Endodermal cell (in vitro differentiated cells): ENCODE results near the gene ANXA3. TPM values are rescaled to one million over a fixed set of nuclear protein-coding genes. Genes with fewer than 3 reads are reported as not detected.

ENCODE experiments used
- DNase-seq: peaks from one replicate; pipeline ENCODE4 v3.0.0-alpha.2; 2017
- H3K27ac ChIP-seq: 2 replicates; pipeline ENCODE4 v1.5.1; 2013; ENCODE audit warnings: mild to moderate bottlenecking, low read depth, low read length, moderate library complexity
- H3K27me3 ChIP-seq: 2 replicates; pipeline ENCODE4 v1.6.1; 2013; ENCODE audit warnings: mild to moderate bottlenecking, low read length, moderate library complexity; ENCODE audit not compliant: insufficient read depth, control insufficient read depth, poor library complexity, severe bottlenecking
- H3K36me3 ChIP-seq: 2 replicates; pipeline ENCODE4 v1.7.0; 2013; ENCODE audit warnings: mild to moderate bottlenecking, low read length, moderate library complexity; ENCODE audit not compliant: control insufficient read depth, insufficient read depth
- H3K4me1 ChIP-seq: one replicate; pipeline ENCODE4 v1.7.0; 2013; ENCODE audit warnings: low read length; ENCODE audit not compliant: control insufficient read depth, insufficient read depth
- H3K4me3 ChIP-seq: 2 replicates; pipeline ENCODE4 v1.5.1; 2013; ENCODE audit warnings: mild to moderate bottlenecking, low read length, moderate library complexity
- H3K9ac ChIP-seq: 2 replicates; pipeline ENCODE4 v1.6.1; 2013; ENCODE audit warnings: mild to moderate bottlenecking, low read length, moderate library complexity; ENCODE audit not compliant: poor library complexity, severe bottlenecking; ENCODE audit errors: extremely low read depth
- H3K9me3 ChIP-seq: 2 replicates; pipeline ENCODE4 v1.6.1; 2013; ENCODE audit warnings: mild to moderate bottlenecking, low read length, moderate library complexity; ENCODE audit not compliant: control insufficient read depth
- H3K27ac Mint-ChIP-seq: 2 replicates; pipeline ENCODE4 v1.8.0; 2020; ENCODE audit warnings: mixed read lengths
- H3K27me3 Mint-ChIP-seq: 2 replicates; pipeline ENCODE4 v1.8.0; 2021; ENCODE audit warnings: mild to moderate bottlenecking, mixed read lengths; ENCODE audit not compliant: insufficient read depth
- H3K36me3 Mint-ChIP-seq: 2 replicates; pipeline ENCODE4 v1.8.0; 2020; ENCODE audit warnings: low read depth, mixed read lengths
- H3K4me1 Mint-ChIP-seq: 2 replicates; pipeline ENCODE4 v1.8.0; 2020; ENCODE audit warnings: mixed read lengths
- H3K4me3 Mint-ChIP-seq: 2 replicates; pipeline ENCODE4 v1.8.0; 2020; ENCODE audit warnings: mild to moderate bottlenecking, moderate library complexity, mixed read lengths
- H3K9me3 Mint-ChIP-seq: 2 replicates; pipeline ENCODE4 v1.8.0; 2020; ENCODE audit warnings: mild to moderate bottlenecking, mixed read lengths
- CTCF ChIP-seq: fragments of 200-600 bp; sonication (generic); conservative IDR thresholded peaks from 2 replicates; pipeline ENCODE4 v1.5.0; 2021; ENCODE audit warnings: antibody characterized with exemption, mild to moderate bottlenecking
- WGBS, 2 experiments: methylation state at CpG; one replicate each; pipeline versions ENCODE4 v1.1.5 to v1.1.7; 2013; ENCODE audit warnings: missing lambda C conversion rate in 2 of 2, mixed read lengths in 1 of 2; ENCODE audit not compliant: insufficient coverage in 1 of 2, insufficient read length in 1 of 2; 5-methylcytosine and 5-hydroxymethylcytosine counted together
- total RNA-seq, 2 donors: library from RNA; stranded (reverse); fragmentation: NEBNext Ultra II Directional in 1 of 2; extraction: Animal tissue kit (Norgen Biotek cat#: 25700) in 1 of 2; gene quantifications; 2 replicates in 1 of 2; 3 replicates in 1 of 2; pipeline ENCODE4 v1.2.1, GENCODE V29; 2021

Gene ANXA3
- total RNA-seq, 2 donors from 2014 or later, result 25.5 to 43.9 TPM

- H3K27ac Mint-ChIP-seq, result no peak overlapping the region
- peaks cover 44% of the 10 kb centered on the region for H3K36me3 Mint-ChIP-seq
- no peaks in the 10 kb centered on the region for H3K9me3 Mint-ChIP-seq
- no peak for DNase-seq
- Histone ChIP-seq H3K4me3 (no peak overlapping the region), H3K4me1 (no peaks in the 10 kb centered on the region), H3K9ac (no peak overlapping the region), H3K36me3 (peaks cover 92% of the 10 kb centered on the region), H3K27ac (no peak overlapping the region), H3K27me3 (no peaks in the 10 kb centered on the region), H3K9me3 (no peaks in the 10 kb centered on the region)
- no peak overlapping the region for H3K4me3 Mint-ChIP-seq
- H3K27me3 Mint-ChIP-seq, result no peaks in the 10 kb centered on the region
- H3K4me1 Mint-ChIP-seq, result peaks cover 4% of the 10 kb centered on the region
- no peak for TF ChIP-seq CTCF
- 92 to 97% methylated on average over 4 of the region's 4 CpGs for WGBS, 2 experiments
These were observed 47.6 kb downstream of the ANXA3 start for GRCh38 chr4:78599147-78599546.

DNA sequence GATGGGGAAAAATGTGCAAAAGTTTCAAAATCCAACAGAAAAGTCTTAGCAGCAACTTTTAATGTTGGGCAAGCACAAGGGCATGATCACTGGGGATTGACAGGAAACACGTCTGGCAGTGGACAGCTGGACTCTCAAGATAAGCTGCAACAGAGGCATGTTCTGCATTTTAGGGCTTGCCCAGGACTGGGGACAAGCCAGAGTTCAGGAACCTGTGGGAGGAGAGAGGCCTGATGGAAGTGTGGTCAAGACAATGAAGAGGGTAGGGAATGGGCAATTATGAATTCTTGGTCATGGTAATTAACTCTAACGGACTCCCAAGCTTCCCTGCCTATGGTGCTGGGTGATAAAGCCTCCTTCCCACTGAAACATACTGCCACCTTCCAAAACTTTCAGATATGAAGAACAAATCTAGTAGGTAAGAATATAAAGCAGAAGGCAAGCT is 48.4 kb downstream of the ANXA3 start:
- peaks cover 39% of the 10 kb centered on the region for H3K36me3 Mint-ChIP-seq
- no peaks in the 10 kb centered on the region for H3K4me1 ChIP-seq
- H3K9me3 ChIP-seq, result no peaks in the 10 kb centered on the region
- no peak overlapping the region for H3K4me3 Mint-ChIP-seq
- H3K4me1 Mint-ChIP-seq, result peaks cover 4% of the 10 kb centered on the region
- 82 to 92% methylated on average over 1 to 2 of the region's 2 CpGs for WGBS, 2 experiments
- H3K9me3 Mint-ChIP-seq, result no peaks in the 10 kb centered on the region
- H3K27me3 Mint-ChIP-seq, result no peaks in the 10 kb centered on the region
- H3K27ac ChIP-seq, result no peak overlapping the region
- H3K27me3 ChIP-seq, result no peaks in the 10 kb centered on the region
- H3K36me3 ChIP-seq, result peaks cover 93% of the 10 kb centered on the region
- H3K4me3 ChIP-seq, result no peak overlapping the region
- DNase-seq, result no peak
- no peak overlapping the region for H3K9ac ChIP-seq
- H3K27ac Mint-ChIP-seq, result no peak overlapping the region
- no peak for TF ChIP-seq CTCF

DNA sequence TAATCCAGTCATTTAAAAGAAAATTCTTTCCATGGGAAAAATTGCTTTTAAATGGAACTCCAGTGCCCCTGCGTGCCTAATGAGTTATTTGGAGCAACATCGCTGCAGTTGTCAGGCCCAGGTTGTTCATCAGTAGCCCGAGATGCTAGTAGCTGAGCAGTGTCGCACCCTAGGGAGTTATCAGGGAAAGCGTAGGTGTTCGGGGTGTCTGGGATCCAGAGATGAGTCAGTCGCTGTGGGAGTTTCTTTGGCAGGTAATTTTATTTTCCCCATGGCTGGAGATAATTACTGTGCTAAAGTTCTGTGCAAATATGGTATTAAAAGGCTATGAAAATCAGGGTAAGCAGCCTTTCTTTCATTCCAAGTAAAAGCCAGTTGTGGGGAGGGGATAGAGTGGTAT is 49.4 kb downstream of the ANXA3 start:
- H3K36me3 ChIP-seq, result peaks cover 93% of the 10 kb centered on the region
- no peak for TF ChIP-seq CTCF
- no peak overlapping the region for H3K4me3 Mint-ChIP-seq
- no peaks in the 10 kb centered on the region for H3K27me3 ChIP-seq
- H3K9me3 Mint-ChIP-seq, result no peaks in the 10 kb centered on the region
- H3K9me3 ChIP-seq, result no peaks in the 10 kb centered on the region
- no peak overlapping the region for H3K4me3 ChIP-seq
- H3K27ac Mint-ChIP-seq, result no peak overlapping the region
- no peaks in the 10 kb centered on the region for H3K27me3 Mint-ChIP-seq
- no peak for DNase-seq
- no peaks in the 10 kb centered on the region for H3K4me1 Mint-ChIP-seq
- H3K4me1 ChIP-seq, result no peaks in the 10 kb centered on the region
- no peak overlapping the region for H3K9ac ChIP-seq
- WGBS, 2 experiments, result 93 to 95% methylated on average over 4 to 7 of the region's 7 CpGs
- peaks cover 35% of the 10 kb centered on the region for H3K36me3 Mint-ChIP-seq
- no peak overlapping the region for H3K27ac ChIP-seq
